GM19099 (cell line): ENCODE results near the gene PHETA1.

Experiments
- POLR2A ChIP-seq: IDR thresholded peaks from 3 replicates; pipeline ENCODE4 v1.6.1; 2011; ENCODE audit warnings: low read depth; ENCODE audit not compliant: insufficient read length; ENCODE audit errors: extremely low read depth

PHETA1 gene

DNA sequence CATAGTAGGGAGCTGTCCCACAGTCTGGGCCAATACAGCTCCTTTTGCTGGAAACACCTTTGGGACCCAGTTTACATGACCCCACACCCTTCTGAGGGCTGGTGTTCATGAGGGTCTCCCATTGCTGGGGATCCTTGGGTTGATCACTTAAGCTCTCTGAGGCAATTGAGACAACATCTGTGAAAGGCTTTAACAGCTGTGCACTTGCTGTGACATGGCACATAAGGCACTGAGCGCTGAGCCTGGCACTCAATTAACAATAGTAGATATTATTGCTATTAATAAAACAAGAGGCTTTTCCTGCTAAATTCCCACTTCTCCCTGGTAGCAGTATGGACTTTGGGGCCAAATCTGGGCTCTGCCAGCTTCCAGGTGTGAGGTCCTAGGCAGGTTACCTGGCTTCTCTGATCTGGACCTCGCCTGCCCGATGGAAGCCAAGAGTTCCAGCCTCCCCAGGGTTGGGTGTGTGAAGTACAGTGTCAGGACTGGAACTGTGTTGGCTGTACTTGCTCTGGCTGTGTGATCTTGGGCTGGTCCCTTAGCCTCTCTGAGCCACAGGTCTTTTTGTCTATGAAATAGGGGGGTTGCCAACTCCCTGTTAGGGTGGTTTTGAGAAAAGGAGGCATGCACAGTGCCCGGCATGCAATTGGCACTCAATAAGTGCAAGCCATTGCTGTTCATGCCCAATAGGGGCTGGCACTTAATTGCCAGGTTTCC is 39.9 kb upstream of the PHETA1 start:
- TF ChIP-seq POLR2A: no peak

DNA sequence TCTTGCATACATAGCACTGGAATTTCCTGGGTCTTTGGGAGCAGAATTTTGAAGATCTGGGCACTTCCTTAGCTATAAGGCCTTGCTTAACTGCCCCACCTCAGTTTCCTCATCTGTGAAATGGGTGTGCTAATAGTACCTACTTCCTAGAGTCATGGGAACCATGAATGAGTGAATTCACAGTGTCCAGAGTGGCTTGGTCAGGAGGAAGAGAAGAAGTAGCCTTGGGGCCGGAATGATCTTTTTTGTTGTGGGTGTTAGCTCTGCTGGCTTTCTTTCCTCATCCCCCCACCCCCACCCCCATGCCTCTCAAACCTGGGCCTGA is 39.2 kb upstream of the PHETA1 start:
- TF ChIP-seq POLR2A: no peak

DNA sequence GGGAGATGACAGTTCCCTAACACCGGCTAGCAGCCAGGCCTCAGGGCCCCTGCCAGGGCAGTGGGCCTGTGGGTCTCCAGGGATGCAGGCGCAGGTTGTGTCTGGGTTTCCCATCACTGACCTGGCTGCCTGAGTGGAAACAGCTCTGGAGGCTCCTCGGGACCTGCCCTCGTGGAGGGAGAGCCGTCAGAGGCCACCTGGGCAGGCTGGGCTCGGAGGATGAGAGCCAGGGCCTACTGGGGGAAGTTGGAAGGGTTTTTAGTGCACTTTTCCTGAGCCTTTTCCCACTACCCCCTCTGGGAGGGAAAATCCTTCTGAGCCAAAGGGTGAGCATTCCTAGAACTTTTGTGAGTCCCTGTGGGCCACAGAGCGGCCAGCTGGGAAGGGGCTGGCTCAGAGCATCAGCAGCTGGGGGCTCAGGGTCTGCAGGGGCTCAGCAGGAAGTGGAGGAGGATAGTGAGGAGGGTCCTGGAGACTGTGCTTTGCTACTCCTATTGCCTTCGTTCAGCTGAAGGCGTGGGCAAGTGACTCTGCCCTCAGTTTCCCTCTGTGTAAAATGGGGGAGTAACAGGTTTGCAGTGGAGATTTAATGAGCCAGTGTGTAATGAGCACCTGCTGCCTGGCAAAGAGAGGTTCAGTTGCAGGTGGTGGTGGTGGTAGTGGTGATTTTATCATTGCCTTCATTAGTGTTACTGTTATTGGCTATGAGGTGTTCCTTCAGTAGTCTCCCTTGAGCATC is 38.7 kb upstream of the PHETA1 start:
- TF ChIP-seq POLR2A: no peak

DNA sequence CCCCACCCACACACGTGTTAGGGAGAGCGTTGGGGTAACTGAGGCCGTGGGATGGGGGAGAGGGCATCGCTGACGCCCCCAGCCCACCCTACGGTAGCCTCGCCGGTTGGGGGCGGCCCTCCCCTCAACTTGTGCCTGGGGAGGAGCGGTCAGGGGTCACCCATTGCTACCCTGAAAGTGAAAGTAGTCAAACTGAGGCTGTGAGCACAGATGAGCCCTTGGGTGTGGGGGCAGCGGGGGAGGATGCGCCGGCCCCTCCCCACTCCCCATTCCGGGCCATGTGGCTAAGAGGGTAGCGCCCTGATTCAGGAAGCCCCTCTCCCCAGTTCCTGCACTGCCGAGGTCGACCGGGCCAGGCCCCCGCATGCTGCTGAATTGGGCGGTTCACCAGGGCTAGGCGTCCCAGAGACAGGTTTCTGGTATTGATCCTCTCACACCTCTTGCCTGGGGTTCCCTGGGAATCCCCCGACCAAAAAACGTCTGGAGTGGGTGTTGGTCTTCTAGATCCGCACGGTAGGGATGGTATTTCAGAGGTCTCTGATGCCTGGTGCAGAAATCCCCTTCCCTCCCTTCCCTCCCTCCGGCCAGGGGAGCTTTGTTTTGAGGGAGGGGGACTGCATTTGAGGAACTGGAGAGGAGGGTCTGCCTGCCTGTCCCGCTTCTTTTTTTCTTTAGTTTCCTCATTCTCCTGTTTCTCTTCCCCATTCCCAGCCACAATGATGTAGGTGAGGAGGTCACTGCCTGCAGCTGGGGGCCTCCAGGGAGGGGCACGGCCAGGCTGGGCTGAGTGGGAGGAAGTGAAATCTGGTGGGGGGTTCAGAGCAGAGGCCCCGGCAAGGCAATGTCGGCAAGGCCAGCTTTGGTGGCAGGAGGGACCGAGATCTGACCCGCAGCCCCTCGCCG is 37.8 kb upstream of the PHETA1 start:
- TF ChIP-seq POLR2A: peak; percentile 38

DNA sequence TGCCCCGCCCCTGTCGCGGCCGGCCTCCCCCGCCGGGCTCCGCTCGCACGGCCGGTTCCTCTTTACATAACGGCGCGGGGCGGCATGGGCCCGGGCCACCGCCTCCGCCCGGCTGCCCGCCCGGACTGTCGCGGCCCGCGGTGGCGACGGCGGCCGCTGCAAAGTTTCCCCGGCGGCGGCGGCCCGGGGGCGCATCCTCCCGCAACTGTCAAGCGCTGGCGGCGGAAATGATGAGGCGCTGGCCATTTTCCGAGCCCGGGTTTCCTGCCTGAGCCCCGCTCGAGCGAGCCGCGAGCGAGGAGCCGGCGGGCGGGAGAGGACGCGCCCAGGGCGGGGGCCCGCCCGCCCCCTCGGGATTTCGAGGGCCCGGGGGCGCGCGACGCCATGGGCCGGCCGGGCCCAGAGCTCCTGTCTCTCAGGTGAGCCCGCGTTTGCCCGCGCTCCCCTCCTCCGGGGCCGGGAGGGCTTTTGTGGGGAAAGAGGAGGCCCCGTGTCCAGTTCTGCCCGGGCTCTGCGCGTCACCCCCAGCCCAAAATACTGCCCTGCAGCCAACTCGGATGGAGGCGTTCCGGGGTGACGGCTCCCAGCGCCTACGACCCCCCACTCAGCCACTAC is 37.1 kb upstream of the PHETA1 start, which contains the start of gene SH2B3:
TSS of gene SH2B3 (plus strand) at position 65 of the 615 bp plus-strand sequence. CDS start 12,223 bp downstream, outside the sequence.
- peak; percentile 83 for TF ChIP-seq POLR2A

DNA sequence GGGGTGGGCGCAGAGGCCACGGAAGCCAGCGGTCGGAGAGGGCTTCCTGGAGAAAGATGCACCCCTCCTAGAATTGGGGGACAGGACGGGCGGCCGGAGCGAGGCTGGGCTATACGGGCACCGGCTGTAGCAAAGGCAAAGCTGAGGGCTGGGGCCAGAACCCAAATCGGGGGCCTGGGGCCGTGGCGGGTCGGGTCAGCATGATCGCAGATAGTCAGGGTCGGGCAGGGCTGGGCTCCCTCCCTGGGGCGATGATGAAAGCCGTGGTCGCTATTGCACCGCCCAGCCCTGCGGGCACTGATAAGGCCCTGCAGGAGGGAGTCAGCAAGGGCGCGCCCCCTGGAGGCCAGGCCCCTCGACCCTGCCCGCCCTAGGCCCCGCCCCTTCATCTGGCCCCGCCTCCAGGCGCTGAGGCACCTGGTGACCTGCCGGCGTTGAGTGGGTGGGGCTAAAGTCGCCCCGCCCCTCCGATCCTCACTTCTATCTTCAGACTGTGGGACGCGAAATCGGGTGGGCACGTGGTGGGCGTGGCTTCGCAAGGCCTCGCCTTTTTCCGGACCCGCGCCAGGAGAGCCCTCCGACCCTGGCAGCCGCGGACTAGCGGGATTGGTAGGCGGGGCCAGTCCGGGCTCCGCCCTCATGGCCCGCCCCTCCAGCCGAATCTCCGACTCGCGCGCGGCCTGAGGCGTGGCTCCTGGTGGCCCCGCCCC is 36.4 kb upstream of the PHETA1 start:
- TF ChIP-seq POLR2A: peak; percentile 66

DNA sequence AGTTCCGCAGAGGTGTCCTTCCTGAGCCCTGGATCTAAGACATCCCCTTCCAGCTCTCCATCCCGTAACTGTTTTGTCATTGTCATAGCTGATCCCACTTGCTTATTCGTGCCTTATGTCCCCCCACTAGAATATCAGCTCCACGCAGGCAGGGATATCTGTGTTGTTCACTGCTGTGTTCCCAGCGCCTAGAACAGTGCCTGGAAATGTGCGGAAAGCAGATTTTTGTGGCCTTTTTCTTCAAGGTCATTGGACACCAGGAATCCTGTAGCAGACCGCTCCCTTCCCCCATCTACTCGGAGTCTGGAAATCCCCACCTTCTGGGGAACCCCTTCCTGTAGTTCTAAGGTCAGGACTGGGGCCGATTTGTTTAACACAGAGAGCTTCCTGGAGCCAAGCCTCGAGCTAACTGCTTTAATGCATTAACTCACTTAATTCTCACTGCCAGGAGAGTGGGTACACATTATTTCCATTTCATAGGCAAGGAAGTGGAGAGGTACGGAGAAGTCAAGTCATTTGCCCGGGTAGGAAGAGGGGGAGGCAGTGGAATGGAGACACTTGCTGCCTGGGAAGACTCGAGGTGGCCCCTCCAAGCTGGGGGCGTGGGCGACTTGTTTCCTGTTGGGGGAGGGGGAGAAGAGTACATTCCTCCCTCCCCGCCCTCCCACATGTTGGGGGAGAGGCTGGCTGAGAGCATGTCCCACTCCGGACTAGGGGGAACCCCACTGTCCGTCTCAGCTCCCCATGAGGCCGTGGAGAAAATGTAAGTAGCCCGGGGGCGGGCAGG is 35.7 kb upstream of the PHETA1 start:
- no peak for TF ChIP-seq POLR2A

DNA sequence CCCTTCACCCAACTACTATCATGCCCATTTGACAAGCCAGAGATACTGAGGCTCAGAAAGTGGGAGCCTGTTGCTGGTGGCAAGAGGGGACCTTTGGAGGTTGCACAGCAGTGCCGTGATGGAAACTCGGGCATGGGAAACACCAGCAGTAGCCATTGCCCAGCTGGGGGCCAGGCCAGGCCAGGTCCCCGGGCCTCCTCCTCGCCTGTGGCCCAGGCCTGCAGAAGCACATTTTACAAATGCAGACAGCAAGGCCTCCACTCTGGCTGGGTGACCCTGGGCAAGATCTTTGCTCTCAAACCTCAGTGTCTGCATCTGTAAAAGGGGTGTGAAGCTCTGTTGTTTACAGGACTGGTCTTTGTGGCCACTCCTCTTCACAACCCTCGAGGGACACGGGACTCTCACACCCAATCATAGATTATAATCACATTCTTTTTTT is 32.3 kb upstream of the PHETA1 start:
- no peak for TF ChIP-seq POLR2A

DNA sequence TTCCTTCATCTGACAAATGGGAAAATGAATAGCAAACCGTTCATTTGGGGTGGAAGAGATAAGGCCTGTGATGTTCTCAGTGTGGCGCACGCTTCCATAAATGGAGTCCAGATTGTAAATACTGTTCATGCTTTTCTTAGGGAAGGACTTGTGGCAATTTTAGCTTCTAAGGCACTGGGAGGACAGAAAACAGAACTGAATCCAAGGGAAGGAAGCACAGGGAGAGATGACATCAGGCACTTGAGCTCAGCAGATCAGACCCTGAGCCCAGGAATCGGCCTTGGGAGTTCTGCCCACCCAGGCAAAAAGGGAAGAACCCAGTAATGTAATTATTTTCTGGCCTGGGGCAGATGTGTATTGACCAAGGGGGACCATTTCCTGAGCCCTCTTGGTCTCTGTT is 29.6 kb upstream of the PHETA1 start:
- no peak for TF ChIP-seq POLR2A

DNA sequence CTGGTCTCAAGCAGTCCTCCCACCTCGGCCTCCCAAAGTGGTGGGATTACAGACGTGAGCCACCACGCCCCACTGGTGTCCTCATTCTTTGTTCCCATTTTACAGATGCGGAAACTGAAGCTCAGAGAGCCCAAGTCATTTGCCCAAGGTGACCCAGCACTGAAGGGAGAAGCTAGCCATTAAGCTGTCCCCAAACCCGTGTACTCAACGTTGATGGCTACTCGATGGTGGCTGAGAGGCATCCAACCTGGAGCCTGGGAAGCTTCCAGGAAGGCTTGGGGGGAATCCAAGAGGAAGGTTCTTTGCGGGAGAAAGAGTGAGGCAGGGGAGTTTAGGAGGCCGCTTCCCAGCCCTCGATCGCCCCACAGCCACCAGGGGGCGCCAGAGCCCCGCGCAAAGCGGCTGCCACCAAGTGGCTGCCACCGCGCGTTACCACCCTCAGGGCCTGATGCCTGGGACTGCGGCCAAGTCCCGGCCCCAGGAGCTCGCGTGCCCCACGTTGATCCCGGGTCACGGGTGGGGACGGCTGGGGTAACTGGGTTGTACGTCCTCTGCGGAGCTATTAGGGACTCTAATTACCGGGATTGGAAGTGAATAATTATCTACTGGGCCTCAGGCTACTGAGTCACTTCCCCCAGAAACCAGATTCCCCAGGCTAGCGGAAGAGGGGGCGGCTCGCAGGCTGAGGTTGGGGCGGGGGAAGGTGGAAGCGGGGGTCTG is 28.0 kb upstream of the PHETA1 start:
- TF ChIP-seq POLR2A: no peak

DNA sequence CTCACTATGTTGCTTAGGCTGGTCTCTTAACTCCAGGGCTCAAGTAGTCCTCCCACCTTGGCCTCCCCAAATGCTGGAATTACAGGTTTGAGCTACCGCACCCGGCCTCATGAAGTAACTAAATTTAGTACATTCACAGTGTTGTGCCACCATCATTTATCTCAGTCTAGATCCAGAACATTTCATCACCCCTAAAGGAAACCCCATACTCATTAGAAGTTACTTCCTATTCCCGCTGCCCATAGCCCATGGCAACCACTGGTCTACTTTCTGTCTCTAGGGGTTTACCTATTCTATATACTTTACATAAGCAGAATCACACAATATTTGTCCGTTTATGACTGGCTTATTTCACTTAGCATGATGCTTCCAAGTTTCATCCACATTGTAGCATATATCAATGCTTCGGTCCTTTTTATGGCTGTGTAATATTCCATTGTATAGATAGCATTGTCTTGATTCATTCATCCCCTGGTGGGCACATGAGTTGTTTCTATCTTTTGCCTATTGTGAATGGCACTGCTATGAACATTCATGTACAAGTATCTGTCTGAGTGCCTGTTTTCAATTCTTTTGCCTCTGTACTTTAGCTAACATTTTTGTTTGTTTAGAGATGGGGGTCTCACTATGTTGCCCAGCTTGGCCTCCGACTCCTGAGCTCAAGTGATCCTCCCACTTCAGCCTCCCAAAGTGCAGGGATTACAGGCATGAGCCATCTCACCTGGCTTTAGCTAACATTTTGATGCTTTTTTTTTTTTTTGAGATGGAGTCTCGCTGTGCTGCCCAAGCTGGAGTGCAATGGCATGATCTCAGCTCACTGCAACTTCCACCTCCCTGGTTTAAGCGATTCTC is 26.7 kb upstream of the PHETA1 start:
- TF ChIP-seq POLR2A: no peak

DNA sequence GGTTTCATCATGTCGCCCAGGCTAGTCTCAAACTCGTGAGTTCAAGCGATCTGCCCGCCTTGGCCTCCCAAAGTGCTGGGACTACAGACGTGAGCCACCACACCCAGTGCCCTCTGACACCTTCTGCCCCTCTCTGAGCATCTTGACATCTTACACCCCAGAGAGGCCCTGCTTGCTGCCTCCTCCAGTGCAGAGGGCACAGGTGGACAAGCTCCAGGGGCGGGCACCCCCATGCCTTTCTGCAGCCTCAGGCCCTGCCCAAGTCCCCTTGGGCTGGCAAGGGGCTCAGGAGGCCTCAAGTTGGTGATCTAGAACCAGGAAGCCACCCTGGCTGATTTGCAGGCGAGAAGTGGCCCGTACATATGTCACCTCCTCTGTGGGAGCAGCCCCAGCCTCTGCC is 25.6 kb upstream of the PHETA1 start:
- no peak for TF ChIP-seq POLR2A
